HEK293 (cell line): ENCODE measurements around the gene SGSM2.

Experiments
- BCL11A ChIP-seq: fragments of 450-650 bp; formaldehyde crosslinking; IDR thresholded peaks from 2 replicates; pipeline ENCODE4 v1.5.1; 2016; ENCODE audit warnings: low read depth, missing biosample characterization, missing genetic modification characterization
- HOXA7 ChIP-seq: sonication (generic); formaldehyde crosslinking; IDR thresholded peaks from 2 replicates; pipeline ENCODE4 v1.8.1; 2022; ENCODE audit warnings: missing genetic modification reagents, borderline replicate concordance
- SP2 ChIP-seq: fragments of 450-650 bp; formaldehyde crosslinking; IDR thresholded peaks from 2 replicates; pipeline ENCODE4 v1.5.1; 2016; ENCODE audit warnings: missing biosample characterization, missing genetic modification characterization
- TRIM28 ChIP-seq: IDR thresholded peaks from 2 replicates; pipeline ENCODE4 v1.6.1; 2011; ENCODE audit warnings: low read length, control low read depth, borderline replicate concordance
- WT1 ChIP-seq: fragments of 450-650 bp; formaldehyde crosslinking; IDR thresholded peaks from 2 replicates; pipeline ENCODE4 v1.5.1; 2016; ENCODE audit warnings: missing biosample characterization, missing genetic modification characterization
- ZBTB21 ChIP-seq: fragments of 450-650 bp; formaldehyde crosslinking; IDR thresholded peaks from 2 replicates; pipeline ENCODE4 v1.5.1; 2017; ENCODE audit warnings: missing biosample characterization, missing genetic modification characterization
- ZNF10 ChIP-seq: fragments of 450-650 bp; formaldehyde crosslinking; IDR thresholded peaks from 2 replicates; pipeline ENCODE4 v1.5.1; 2017; ENCODE audit warnings: missing biosample characterization, missing genetic modification characterization
- ZNF114 ChIP-seq: fragments of 450-650 bp; formaldehyde crosslinking; IDR thresholded peaks from 2 replicates; pipeline ENCODE4 v1.5.0; 2017; ENCODE audit warnings: missing biosample characterization, missing genetic modification characterization
- ZNF121 ChIP-seq: fragments of 450-650 bp; formaldehyde crosslinking; IDR thresholded peaks from 2 replicates; pipeline ENCODE4 v1.5.1; 2016; ENCODE audit warnings: missing biosample characterization, missing genetic modification characterization
- ZNF174 ChIP-seq: fragments of 450-650 bp; formaldehyde crosslinking; IDR thresholded peaks from 2 replicates; pipeline ENCODE4 v1.5.0; 2017; ENCODE audit warnings: missing biosample characterization, mild to moderate bottlenecking, missing genetic modification characterization
- ZNF184 ChIP-seq: fragments of 450-650 bp; IDR thresholded peaks from 2 replicates; pipeline ENCODE4 v1.5.1; 2018; ENCODE audit warnings: missing biosample characterization, mild to moderate bottlenecking, missing genetic modification characterization
- ZNF266 ChIP-seq: fragments of 450-650 bp; formaldehyde crosslinking; IDR thresholded peaks from 2 replicates; pipeline ENCODE4 v1.5.1; 2016; ENCODE audit warnings: missing biosample characterization, missing genetic modification characterization, low read depth
- ZNF366 ChIP-seq: fragments of 450-650 bp; formaldehyde crosslinking; conservative IDR thresholded peaks from 2 replicates; pipeline ENCODE4 v1.5.1; 2016; ENCODE audit warnings: missing biosample characterization, missing genetic modification characterization
- ZNF394 ChIP-seq: fragments of 450-650 bp; formaldehyde crosslinking; IDR thresholded peaks from 2 replicates; pipeline ENCODE4 v1.5.1; 2016; ENCODE audit warnings: missing biosample characterization, missing genetic modification characterization, mild to moderate bottlenecking, moderate library complexity, borderline replicate concordance
- ZNF473 ChIP-seq: fragments of 450-650 bp; formaldehyde crosslinking; IDR thresholded peaks from 2 replicates; pipeline ENCODE4 v1.5.1; 2017; ENCODE audit warnings: missing biosample characterization, missing genetic modification characterization
- ZNF48 ChIP-seq: fragments of 450-650 bp; formaldehyde crosslinking; IDR thresholded peaks from 2 replicates; pipeline ENCODE4 v1.5.1; 2016; ENCODE audit warnings: missing biosample characterization, missing genetic modification characterization
- ZNF530 ChIP-seq: fragments of 450-650 bp; formaldehyde crosslinking; IDR thresholded peaks from 2 replicates; pipeline ENCODE4 v1.5.1; 2016; ENCODE audit warnings: low read depth, missing biosample characterization, missing genetic modification characterization
- ZNF571 ChIP-seq: fragments of 450-650 bp; formaldehyde crosslinking; IDR thresholded peaks from 2 replicates; pipeline ENCODE4 v1.5.0; 2017; ENCODE audit warnings: missing biosample characterization, missing genetic modification characterization
- ZNF610 ChIP-seq: fragments of 450-650 bp; formaldehyde crosslinking; IDR thresholded peaks from 2 replicates; pipeline ENCODE4 v1.5.1; 2016; ENCODE audit warnings: missing biosample characterization, missing genetic modification characterization, borderline replicate concordance
- ZNF624 ChIP-seq: fragments of 450-650 bp; formaldehyde crosslinking; IDR thresholded peaks from 2 replicates; pipeline ENCODE4 v1.5.1; 2017; ENCODE audit warnings: missing biosample characterization, missing genetic modification characterization
- ZNF701 ChIP-seq: fragments of 450-650 bp; formaldehyde crosslinking; IDR thresholded peaks from 2 replicates; pipeline ENCODE4 v1.5.1; 2016; ENCODE audit warnings: missing biosample characterization, missing genetic modification characterization
- ZNF792 ChIP-seq: fragments of 450-650 bp; formaldehyde crosslinking; IDR thresholded peaks from 2 replicates; pipeline ENCODE4 v1.5.1; 2016; ENCODE audit warnings: missing biosample characterization, missing genetic modification characterization
- TF ChIP-seq, protein P1 (sequence below): fragments of 450-650 bp; formaldehyde crosslinking; IDR thresholded peaks from 2 replicates; pipeline ENCODE4 v1.5.1; 2016; ENCODE audit warnings: missing biosample characterization, missing genetic modification characterization, borderline replicate concordance
- TF ChIP-seq, protein P2 (sequence below): fragments of 450-650 bp; formaldehyde crosslinking; optimal IDR thresholded peaks from 2 replicates; pipeline ENCODE3; 2016; ENCODE audit warnings: missing biosample characterization, mild to moderate bottlenecking, missing genetic modification characterization
- TF ChIP-seq, protein P3 (sequence below): fragments of 450-650 bp; formaldehyde crosslinking; IDR thresholded peaks from 2 replicates; pipeline ENCODE4 v1.5.1; 2017; ENCODE audit warnings: missing biosample characterization, missing genetic modification characterization
- TF ChIP-seq, protein P4 (sequence below): fragments of 450-650 bp; formaldehyde crosslinking; IDR thresholded peaks from 2 replicates; pipeline ENCODE4 v1.5.1; 2016; ENCODE audit warnings: missing biosample characterization, missing genetic modification characterization
- TF ChIP-seq, protein P5 (sequence below): fragments of 450-650 bp; formaldehyde crosslinking; IDR thresholded peaks from 2 replicates; pipeline ENCODE4 v1.5.1; 2016; ENCODE audit warnings: missing biosample characterization, missing genetic modification characterization, low read depth
- TF ChIP-seq, protein P6 (sequence below): fragments of 450-650 bp; formaldehyde crosslinking; IDR thresholded peaks from 2 replicates; pipeline ENCODE4 v1.5.1; 2016; ENCODE audit warnings: missing biosample characterization, missing genetic modification characterization
- TF ChIP-seq, protein P7 (sequence below): fragments of 450-650 bp; formaldehyde crosslinking; IDR thresholded peaks from 2 replicates; pipeline ENCODE4 v1.5.0; 2017; ENCODE audit warnings: missing biosample characterization, missing genetic modification characterization, borderline replicate concordance

SGSM2 gene

DNA sequence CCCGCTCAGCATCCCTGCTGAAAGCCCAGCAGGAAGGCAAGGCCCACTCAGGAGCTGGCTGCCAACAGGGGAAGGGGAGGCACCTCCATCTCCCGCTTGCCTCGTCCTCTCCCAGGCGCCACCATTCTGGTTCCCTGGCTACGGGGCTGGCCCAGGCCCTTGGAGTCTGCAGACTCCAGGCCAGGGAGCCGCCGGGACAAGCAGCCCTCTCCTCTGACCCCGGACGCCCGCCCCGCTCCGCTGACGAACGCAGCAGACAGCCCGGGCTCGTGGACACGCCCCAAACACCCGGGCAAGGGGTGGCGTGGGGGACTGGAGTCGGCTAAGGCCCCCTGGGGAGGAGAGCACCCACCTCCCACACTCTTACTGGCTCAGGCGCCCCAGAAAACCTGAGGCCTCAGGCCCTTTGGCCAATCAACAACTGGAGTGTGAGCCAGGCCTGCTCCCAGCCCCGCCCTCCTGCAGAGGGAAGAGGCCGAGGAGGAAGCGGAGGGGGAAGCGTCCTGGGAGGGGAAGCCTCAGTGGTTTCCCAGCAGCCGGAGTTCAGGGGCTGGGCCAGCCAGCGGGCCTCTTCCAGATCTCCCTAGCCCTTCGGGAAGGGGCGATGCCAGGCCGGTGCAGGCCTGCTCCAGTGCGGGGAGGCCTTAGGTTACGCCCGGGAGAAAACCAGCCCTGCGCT is 59.4 kb downstream of the SGSM2 start (continued):
- TF ChIP-seq ZNF394 (tag by site-specific recombination) (no peak), ZNF473 (tag by site-specific recombination) (no peak), ZNF48 (no peak), ZNF571 (no peak), ZBTB21 (tag by site-specific recombination) (no peak), ZNF624 (tag by site-specific recombination) (no peak), ZNF184 (tag by site-specific recombination) (no peak), ZNF530 (tag by site-specific recombination) (no peak), ZNF114 (tag by site-specific recombination) (no peak), BCL11A (tag by site-specific recombination) (0 out of 2 replicates have a peak, but pooled peaks have one; percentile 34), WT1 (0 out of 2 replicates have a peak, but pooled peaks have one; percentile 11), ZNF174 (no peak), ZNF610 (tag by site-specific recombination) (no peak), ZNF792 (tag by site-specific recombination) (no peak), ZNF10 (tag by site-specific recombination) (no peak), TRIM28 (0 out of 2 replicates have a peak, but pooled peaks have one; percentile 61), ZNF121 (tag by site-specific recombination) (no peak), ZNF266 (no peak), ZNF701 (tag by site-specific recombination) (no peak), ZNF366 (tag by site-specific recombination) (peak; percentile 55), SP2 (tag by site-specific recombination) (peak; percentile 94), HOXA7 (CRISPR knock-in tag) (no peak)
- TF ChIP-seq, protein P1, sequence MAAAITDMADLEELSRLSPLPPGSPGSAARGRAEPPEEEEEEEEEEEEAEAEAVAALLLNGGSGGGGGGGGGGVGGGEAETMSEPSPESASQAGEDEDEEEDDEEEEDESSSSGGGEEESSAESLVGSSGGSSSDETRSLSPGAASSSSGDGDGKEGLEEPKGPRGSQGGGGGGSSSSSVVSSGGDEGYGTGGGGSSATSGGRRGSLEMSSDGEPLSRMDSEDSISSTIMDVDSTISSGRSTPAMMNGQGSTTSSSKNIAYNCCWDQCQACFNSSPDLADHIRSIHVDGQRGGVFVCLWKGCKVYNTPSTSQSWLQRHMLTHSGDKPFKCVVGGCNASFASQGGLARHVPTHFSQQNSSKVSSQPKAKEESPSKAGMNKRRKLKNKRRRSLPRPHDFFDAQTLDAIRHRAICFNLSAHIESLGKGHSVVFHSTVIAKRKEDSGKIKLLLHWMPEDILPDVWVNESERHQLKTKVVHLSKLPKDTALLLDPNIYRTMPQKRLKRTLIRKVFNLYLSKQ = no peak
- TF ChIP-seq, protein P2, sequence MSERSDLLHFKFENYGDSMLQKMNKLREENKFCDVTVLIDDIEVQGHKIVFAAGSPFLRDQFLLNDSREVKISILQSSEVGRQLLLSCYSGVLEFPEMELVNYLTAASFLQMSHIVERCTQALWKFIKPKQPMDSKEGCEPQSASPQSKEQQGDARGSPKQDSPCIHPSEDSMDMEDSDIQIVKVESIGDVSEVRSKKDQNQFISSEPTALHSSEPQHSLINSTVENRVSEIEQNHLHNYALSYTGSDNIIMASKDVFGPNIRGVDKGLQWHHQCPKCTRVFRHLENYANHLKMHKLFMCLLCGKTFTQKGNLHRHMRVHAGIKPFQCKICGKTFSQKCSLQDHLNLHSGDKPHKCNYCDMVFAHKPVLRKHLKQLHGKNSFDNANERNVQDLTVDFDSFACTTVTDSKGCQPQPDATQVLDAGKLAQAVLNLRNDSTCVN (tag by site-specific recombination) = peak; percentile 33
- TF ChIP-seq, protein P3, sequence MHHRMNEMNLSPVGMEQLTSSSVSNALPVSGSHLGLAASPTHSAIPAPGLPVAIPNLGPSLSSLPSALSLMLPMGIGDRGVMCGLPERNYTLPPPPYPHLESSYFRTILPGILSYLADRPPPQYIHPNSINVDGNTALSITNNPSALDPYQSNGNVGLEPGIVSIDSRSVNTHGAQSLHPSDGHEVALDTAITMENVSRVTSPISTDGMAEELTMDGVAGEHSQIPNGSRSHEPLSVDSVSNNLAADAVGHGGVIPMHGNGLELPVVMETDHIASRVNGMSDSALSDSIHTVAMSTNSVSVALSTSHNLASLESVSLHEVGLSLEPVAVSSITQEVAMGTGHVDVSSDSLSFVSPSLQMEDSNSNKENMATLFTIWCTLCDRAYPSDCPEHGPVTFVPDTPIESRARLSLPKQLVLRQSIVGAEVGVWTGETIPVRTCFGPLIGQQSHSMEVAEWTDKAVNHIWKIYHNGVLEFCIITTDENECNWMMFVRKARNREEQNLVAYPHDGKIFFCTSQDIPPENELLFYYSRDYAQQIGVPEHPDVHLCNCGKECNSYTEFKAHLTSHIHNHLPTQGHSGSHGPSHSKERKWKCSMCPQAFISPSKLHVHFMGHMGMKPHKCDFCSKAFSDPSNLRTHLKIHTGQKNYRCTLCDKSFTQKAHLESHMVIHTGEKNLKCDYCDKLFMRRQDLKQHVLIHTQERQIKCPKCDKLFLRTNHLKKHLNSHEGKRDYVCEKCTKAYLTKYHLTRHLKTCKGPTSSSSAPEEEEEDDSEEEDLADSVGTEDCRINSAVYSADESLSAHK (tag by site-specific recombination) = no peak
- TF ChIP-seq, protein P4, sequence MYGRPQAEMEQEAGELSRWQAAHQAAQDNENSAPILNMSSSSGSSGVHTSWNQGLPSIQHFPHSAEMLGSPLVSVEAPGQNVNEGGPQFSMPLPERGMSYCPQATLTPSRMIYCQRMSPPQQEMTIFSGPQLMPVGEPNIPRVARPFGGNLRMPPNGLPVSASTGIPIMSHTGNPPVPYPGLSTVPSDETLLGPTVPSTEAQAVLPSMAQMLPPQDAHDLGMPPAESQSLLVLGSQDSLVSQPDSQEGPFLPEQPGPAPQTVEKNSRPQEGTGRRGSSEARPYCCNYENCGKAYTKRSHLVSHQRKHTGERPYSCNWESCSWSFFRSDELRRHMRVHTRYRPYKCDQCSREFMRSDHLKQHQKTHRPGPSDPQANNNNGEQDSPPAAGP (tag by site-specific recombination) = peak; percentile 42; the same call in 1 of the 2 replicates
- TF ChIP-seq, protein P5, sequence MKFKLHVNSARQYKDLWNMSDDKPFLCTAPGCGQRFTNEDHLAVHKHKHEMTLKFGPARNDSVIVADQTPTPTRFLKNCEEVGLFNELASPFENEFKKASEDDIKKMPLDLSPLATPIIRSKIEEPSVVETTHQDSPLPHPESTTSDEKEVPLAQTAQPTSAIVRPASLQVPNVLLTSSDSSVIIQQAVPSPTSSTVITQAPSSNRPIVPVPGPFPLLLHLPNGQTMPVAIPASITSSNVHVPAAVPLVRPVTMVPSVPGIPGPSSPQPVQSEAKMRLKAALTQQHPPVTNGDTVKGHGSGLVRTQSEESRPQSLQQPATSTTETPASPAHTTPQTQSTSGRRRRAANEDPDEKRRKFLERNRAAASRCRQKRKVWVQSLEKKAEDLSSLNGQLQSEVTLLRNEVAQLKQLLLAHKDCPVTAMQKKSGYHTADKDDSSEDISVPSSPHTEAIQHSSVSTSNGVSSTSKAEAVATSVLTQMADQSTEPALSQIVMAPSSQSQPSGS (tag by site-specific recombination) = no peak
- TF ChIP-seq, protein P6, sequence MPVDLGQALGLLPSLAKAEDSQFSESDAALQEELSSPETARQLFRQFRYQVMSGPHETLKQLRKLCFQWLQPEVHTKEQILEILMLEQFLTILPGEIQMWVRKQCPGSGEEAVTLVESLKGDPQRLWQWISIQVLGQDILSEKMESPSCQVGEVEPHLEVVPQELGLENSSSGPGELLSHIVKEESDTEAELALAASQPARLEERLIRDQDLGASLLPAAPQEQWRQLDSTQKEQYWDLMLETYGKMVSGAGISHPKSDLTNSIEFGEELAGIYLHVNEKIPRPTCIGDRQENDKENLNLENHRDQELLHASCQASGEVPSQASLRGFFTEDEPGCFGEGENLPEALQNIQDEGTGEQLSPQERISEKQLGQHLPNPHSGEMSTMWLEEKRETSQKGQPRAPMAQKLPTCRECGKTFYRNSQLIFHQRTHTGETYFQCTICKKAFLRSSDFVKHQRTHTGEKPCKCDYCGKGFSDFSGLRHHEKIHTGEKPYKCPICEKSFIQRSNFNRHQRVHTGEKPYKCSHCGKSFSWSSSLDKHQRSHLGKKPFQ (tag by site-specific recombination) = no peak
- TF ChIP-seq, protein P7, sequence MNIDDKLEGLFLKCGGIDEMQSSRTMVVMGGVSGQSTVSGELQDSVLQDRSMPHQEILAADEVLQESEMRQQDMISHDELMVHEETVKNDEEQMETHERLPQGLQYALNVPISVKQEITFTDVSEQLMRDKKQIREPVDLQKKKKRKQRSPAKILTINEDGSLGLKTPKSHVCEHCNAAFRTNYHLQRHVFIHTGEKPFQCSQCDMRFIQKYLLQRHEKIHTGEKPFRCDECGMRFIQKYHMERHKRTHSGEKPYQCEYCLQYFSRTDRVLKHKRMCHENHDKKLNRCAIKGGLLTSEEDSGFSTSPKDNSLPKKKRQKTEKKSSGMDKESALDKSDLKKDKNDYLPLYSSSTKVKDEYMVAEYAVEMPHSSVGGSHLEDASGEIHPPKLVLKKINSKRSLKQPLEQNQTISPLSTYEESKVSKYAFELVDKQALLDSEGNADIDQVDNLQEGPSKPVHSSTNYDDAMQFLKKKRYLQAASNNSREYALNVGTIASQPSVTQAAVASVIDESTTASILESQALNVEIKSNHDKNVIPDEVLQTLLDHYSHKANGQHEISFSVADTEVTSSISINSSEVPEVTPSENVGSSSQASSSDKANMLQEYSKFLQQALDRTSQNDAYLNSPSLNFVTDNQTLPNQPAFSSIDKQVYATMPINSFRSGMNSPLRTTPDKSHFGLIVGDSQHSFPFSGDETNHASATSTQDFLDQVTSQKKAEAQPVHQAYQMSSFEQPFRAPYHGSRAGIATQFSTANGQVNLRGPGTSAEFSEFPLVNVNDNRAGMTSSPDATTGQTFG = no peak
